Body of pancreas (tissue), 4 donors: ENCODE results near the gene KCNH1.
A peak's percentile ranks its signal among the peaks of the same experiment; 100 is the strongest.
"Not testable (repeated sequence)": the region's sequence is repeated elsewhere in the genome, so short reads cannot be mapped to it uniquely, and the experiment has no call there.

ENCODE experiments used
- POLR2A ChIP-seq, 3 donors: fragments of 450-650 bp; IDR thresholded peaks; one replicate each; pipeline ENCODE4 v1.6.1; 2016; ENCODE audit warnings: antibody characterized with exemption in 3 of 3, mild to moderate bottlenecking in 2 of 3
- TF ChIP-seq, protein P1 (sequence below), 7 experiments: fragments of 450-650 bp in 4 of 7; fragments of 200-600 bp in 3 of 7; sonication (generic) in 3 of 7; IDR thresholded peaks; one replicate each; pipeline ENCODE4 v1.5.1; 2016 to 2019; ENCODE audit warnings: antibody characterized with exemption in 7 of 7

DNA sequence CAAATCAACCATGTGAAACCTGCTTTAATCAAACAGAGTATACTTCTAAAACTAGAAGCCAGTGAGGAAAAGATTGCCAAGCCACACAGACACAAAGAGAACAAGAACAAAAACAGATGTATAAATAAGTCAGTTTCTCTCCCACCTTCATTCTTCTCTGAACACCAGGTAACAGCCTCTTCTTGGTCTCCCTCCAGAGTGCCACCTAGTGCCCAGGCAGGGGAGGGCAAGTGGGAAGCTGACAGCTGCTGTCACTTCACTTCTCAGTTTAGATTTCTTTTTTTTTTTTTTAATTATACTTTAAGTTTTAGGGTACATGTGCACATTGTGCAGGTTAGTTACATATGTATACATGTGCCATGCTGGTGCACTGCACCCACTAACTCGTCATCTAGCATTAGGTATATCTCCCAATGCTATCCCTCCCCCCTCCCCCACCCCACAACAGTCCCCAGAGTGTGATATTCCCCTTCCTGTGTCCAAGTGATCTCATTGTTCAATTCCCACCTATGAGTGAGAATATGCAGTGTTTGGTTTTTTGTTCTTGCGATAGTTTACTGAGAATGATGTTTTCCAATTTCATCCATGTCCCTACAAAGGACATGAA lies 183.9 kb downstream of the KCNH1 start:
- TF ChIP-seq, protein P1, sequence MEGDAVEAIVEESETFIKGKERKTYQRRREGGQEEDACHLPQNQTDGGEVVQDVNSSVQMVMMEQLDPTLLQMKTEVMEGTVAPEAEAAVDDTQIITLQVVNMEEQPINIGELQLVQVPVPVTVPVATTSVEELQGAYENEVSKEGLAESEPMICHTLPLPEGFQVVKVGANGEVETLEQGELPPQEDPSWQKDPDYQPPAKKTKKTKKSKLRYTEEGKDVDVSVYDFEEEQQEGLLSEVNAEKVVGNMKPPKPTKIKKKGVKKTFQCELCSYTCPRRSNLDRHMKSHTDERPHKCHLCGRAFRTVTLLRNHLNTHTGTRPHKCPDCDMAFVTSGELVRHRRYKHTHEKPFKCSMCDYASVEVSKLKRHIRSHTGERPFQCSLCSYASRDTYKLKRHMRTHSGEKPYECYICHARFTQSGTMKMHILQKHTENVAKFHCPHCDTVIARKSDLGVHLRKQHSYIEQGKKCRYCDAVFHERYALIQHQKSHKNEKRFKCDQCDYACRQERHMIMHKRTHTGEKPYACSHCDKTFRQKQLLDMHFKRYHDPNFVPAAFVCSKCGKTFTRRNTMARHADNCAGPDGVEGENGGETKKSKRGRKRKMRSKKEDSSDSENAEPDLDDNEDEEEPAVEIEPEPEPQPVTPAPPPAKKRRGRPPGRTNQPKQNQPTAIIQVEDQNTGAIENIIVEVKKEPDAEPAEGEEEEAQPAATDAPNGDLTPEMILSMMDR (IDR thresholded peaks at IDR 0.05) = peak; percentile 34 to 79 (median 64)
- not testable (repeated sequence) for TF ChIP-seq POLR2A (IDR thresholded peaks at IDR 0.05)
